ENCODE results near the gene DGCR2.
"Not testable (repeated sequence)": the region's sequence is repeated elsewhere in the genome, so short reads cannot be mapped to it uniquely, and the experiment has no call there.

DGCR2 gene

GRCh38 chr22:19061471-19062138, 60.6 kb downstream of the DGCR2 start:
- Mint-ChIP-seq H3K36me3 (ENCODE audit: low read depth) (peaks cover 96% of the 10 kb centered on the region), H3K27ac (no peak overlapping the region), H3K9me3 (no peaks in the 10 kb centered on the region), H3K4me3 (no peak overlapping the region), H3K27me3 (no peaks in the 10 kb centered on the region), H3K4me1 (ENCODE audit: low read depth) (peaks cover 3% of the 10 kb centered on the region)
- DNase-seq, result no peak

GRCh38 chr22:19060356-19061009, 61.7 kb downstream of the DGCR2 start:
- no peaks in the 10 kb centered on the region for H3K9me3 Mint-ChIP-seq
- DNase-seq, result peak; percentile 20
- H3K27me3 Mint-ChIP-seq, result no peaks in the 10 kb centered on the region
- peak overlapping the region; percentile 8 for H3K27ac Mint-ChIP-seq
- H3K4me1 Mint-ChIP-seq (ENCODE audit: low read depth), result peaks cover 3% of the 10 kb centered on the region
- H3K36me3 Mint-ChIP-seq (ENCODE audit: low read depth), result peaks cover 97% of the 10 kb centered on the region
- H3K4me3 Mint-ChIP-seq, result no peak overlapping the region

- Mint-ChIP-seq H3K36me3 (ENCODE audit: low read depth) (peaks cover 92% of the 10 kb centered on the region), H3K27me3 (no peaks in the 10 kb centered on the region), H3K4me3 (no peak overlapping the region), H3K27ac (peak overlapping the region; percentile 2), H3K4me1 (ENCODE audit: low read depth) (peaks cover 3% of the 10 kb centered on the region), H3K9me3 (no peaks in the 10 kb centered on the region)
- peak; percentile 20 for DNase-seq
These were observed 62.5 kb downstream of the DGCR2 start for GRCh38 chr22:19059481-19060278.

DNA sequence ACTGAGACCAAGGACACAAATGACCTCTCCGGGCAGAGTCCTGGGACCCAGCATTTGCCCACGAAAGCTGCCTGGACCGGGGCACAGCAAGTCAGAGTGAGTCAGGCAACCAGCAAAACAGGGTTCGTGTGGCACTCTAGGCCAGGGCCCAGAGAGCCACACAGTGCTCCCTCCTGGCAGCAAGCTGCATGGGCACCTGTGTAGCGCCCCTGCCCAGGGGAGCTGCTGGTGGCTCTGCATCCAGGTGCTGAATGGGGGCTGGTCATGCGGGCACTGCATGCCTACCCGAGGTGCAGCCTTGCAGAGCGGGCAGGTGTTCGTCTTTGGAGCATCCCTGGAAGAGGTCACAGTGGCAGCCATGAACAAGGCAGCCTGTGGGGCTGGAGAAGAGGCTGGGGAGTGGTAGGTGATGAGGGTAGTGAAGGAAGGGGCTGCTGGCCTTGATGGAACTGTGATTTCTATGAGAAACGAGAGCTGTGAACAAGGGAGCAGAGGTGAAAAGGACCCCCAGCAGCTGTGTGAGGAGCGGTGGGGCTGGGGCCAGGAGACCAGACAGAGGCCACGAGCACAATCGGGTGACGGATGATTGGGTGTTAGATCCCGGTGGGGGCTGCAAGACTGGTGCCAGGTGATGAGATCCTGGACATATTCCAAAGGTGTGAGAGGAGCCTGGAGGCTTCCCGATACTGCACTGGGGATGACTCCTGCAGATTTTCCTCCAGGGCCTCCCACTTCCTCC, 63.3 kb downstream of the DGCR2 start:
- H3K36me3 Mint-ChIP-seq (ENCODE audit: low read depth), result peaks cover 91% of the 10 kb centered on the region

DNA sequence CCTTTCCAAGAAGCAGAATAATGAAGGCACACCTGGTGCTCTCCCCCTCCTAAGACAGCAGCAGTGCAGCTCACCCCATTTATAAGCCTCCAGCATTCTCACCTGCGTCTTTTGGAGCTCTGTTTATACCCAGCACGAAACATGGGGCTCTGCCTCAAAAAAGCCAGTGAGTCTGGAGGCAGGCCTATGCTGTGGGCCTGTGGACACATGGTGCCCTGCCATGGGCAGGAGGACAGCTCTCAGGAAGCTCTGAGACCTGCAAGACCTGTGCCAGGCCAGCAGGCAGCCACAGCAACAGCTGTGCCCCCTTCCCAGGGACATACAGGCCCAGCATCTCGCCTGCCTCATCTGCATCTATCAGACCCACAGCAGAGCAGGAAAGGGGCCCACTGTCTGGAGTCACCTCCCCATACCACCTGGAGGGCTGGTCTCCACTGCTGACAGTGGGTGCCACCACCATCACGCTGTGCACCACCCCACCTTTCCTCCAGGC, 64.2 kb downstream of the DGCR2 start:
- Mint-ChIP-seq H3K27ac (peak overlapping the region; percentile 46), H3K27me3 (no peaks in the 10 kb centered on the region), H3K9me3 (no peaks in the 10 kb centered on the region), H3K4me1 (ENCODE audit: low read depth) (peaks cover 4% of the 10 kb centered on the region), H3K36me3 (ENCODE audit: low read depth) (peaks cover 92% of the 10 kb centered on the region), H3K4me3 (no peak overlapping the region)
- peak; percentile 17 for DNase-seq

More for the DNA sequence above, 63.3 kb downstream of the DGCR2 start:
- peak; percentile 23 for DNase-seq
- no peaks in the 10 kb centered on the region for H3K27me3 Mint-ChIP-seq
- no peak overlapping the region for H3K4me3 Mint-ChIP-seq
- H3K4me1 Mint-ChIP-seq (ENCODE audit: low read depth), result peaks cover 4% of the 10 kb centered on the region
- H3K27ac Mint-ChIP-seq, result peak overlapping the region; percentile 46
- no peaks in the 10 kb centered on the region for H3K9me3 Mint-ChIP-seq

- no peak overlapping the region for H3K4me3 Mint-ChIP-seq
- DNase-seq, result peak; percentile 16
- H3K27me3 Mint-ChIP-seq, result no peaks in the 10 kb centered on the region
- H3K36me3 Mint-ChIP-seq (ENCODE audit: low read depth), result peaks cover 92% of the 10 kb centered on the region
- H3K4me1 Mint-ChIP-seq (ENCODE audit: low read depth), result peaks cover 4% of the 10 kb centered on the region
- H3K27ac Mint-ChIP-seq, result no peak overlapping the region
- H3K9me3 Mint-ChIP-seq, result no peaks in the 10 kb centered on the region
These were observed 64.7 kb downstream of the DGCR2 start for GRCh38 chr22:19057539-19057938.

- peak; percentile 13 for DNase-seq
- Mint-ChIP-seq H3K4me3 (no peak overlapping the region), H3K27ac (no peak overlapping the region), H3K36me3 (ENCODE audit: low read depth) (peaks cover 92% of the 10 kb centered on the region), H3K4me1 (ENCODE audit: low read depth) (peaks cover 4% of the 10 kb centered on the region), H3K9me3 (no peaks in the 10 kb centered on the region), H3K27me3 (no peaks in the 10 kb centered on the region)
These were observed 65.2 kb downstream of the DGCR2 start for GRCh38 chr22:19056951-19057401.

DNA sequence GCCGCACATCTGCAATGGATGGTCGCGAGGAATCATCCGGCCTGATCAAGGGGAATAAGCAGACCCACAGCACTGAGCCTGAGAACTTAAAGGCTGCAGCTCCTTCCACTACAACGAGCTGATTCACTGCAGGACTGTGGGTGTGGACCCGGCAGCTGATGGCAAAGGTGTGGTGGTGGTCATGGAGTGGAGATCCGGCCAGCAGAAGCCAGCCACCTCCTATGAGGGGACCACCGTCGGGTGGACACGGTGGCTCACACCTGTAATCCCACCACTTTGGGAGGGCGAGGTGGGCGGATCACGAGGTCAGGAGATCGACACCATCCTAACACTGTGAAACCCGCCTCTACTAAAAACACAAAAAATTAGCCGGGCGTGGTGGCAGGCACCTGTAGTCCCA, 66.4 kb downstream of the DGCR2 start:
- Mint-ChIP-seq H3K36me3 (ENCODE audit: low read depth) (peaks cover 91% of the 10 kb centered on the region), H3K4me1 (ENCODE audit: low read depth) (peaks cover 7% of the 10 kb centered on the region), H3K27ac (no peak overlapping the region), H3K9me3 (no peaks in the 10 kb centered on the region), H3K4me3 (no peak overlapping the region), H3K27me3 (no peaks in the 10 kb centered on the region)
- peak; percentile 19 for DNase-seq

DNA sequence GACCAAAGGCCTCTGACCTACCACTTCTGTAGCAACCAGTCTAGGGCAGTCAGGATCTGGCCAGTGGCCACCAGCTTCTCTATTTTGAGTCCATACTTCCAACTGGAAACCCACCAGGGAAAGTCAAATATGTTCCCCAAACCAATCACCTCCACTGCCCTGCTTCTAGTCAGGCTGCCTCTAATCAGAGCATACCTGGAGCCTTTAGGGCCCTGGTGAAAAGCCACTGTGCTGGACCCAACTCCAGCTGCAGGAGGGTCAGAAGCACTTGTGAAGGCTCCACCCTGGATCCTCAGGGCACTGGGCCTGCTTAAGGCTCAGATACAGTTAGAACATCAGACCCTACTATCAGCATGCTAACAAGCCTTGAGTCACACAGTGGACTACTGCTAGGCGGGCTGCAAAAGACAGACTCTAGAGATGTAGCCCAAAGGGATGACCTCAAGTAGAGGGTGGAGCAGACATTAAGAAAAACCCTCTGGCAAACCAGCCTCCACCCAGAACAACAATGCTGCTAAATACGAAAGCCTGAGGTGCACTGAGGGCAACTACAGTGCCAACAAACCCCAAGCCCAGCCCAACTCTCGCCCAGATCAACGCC, 69.2 kb downstream of the DGCR2 start:
- Mint-ChIP-seq H3K27ac (peak overlapping the region; percentile 44), H3K27me3 (no peaks in the 10 kb centered on the region), H3K36me3 (ENCODE audit: low read depth) (peaks cover 91% of the 10 kb centered on the region), H3K4me1 (ENCODE audit: low read depth) (peaks cover 4% of the 10 kb centered on the region), H3K4me3 (no peak overlapping the region), H3K9me3 (no peaks in the 10 kb centered on the region)
- DNase-seq, result peak; percentile 20

DNA sequence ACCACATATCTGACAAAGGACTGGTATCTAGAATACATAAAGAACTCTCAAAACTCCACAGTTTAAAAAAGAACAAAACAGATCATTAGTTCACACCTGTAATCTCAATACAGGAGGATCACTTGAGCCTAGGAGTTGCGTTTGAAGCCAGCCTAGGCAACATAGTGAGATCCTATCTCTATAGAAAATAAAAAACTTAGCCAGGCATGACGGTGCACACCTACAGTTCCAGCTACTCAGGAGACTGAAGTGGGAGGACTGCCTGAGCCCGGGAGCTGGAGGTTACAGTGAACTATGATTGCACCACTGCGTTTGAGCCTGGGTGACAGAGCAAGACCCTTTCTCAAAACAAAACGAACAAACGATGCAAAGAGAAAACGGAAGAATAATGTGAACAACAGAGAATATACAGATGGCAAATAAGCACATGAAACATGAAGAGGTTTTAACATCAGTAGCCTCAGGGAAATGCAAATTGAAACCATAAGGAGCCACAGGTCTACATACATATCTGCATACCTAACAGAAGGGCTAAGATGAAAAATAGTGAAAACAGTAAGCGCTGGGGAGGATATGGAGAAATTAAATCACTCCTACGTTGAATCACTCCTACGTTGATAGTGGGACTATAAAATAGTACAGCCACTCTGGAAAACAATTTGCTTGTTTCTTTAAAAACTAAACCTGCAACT, 70.7 kb downstream of the DGCR2 start:
- Mint-ChIP-seq H3K4me3 (no peak overlapping the region), H3K27me3 (no peaks in the 10 kb centered on the region), H3K4me1 (ENCODE audit: low read depth) (peaks cover 4% of the 10 kb centered on the region), H3K27ac (peak overlapping the region; percentile 9), H3K9me3 (no peaks in the 10 kb centered on the region), H3K36me3 (ENCODE audit: low read depth) (peaks cover 92% of the 10 kb centered on the region)
- DNase-seq, result no peak

GRCh38 chr22:19050847-19051246, 71.4 kb downstream of the DGCR2 start:
- not testable (repeated sequence) for H3K4me1 Mint-ChIP-seq (ENCODE audit: low read depth); H3K4me3 Mint-ChIP-seq; H3K27me3 Mint-ChIP-seq; H3K9me3 Mint-ChIP-seq; DNase-seq; H3K27ac Mint-ChIP-seq
- H3K36me3 Mint-ChIP-seq (ENCODE audit: low read depth), result peaks cover 91% of the 10 kb centered on the region

GRCh38 chr22:19050117-19050516, 72.1 kb downstream of the DGCR2 start:
- Mint-ChIP-seq H3K4me3 (no peak overlapping the region), H3K27me3 (no peaks in the 10 kb centered on the region), H3K4me1 (ENCODE audit: low read depth) (peaks cover 4% of the 10 kb centered on the region), H3K27ac (peak overlapping the region; percentile 8), H3K36me3 (ENCODE audit: low read depth) (peaks cover 92% of the 10 kb centered on the region), H3K9me3 (no peaks in the 10 kb centered on the region)
- no peak for DNase-seq

DNA sequence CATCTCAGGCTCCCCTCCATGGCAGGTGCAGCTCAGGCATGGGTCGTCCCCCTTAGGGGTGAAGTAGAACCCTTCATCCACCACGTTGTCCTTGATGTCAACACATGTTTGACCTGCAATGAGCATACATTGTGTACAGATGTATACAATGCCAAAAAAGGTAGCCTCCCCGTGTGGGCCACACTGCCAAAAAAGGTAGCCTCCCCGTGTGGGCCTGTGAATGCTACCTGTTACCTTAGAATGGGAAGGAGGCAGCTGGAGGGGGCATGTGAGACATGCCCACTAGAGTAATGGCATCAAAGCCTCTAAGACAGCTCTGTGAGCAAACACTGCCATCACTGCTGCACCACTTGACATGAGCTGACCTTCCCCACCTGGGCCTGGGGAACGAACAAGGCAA, 73.7 kb downstream of the DGCR2 start:
- no peak for DNase-seq
- Mint-ChIP-seq H3K4me3 (no peak overlapping the region), H3K9me3 (no peaks in the 10 kb centered on the region), H3K36me3 (ENCODE audit: low read depth) (peaks cover 97% of the 10 kb centered on the region), H3K4me1 (ENCODE audit: low read depth) (peaks cover 3% of the 10 kb centered on the region), H3K27ac (peak overlapping the region; percentile 23), H3K27me3 (no peaks in the 10 kb centered on the region)

All from activated T-cell treated with anti-CD3 and anti-CD28 coated beads, Interleukin-2, amount 50 U/mL, for 24 hours (primary cell).